Measurements from ENCODE around the gene RB1.

The RB1 gene

DNA sequence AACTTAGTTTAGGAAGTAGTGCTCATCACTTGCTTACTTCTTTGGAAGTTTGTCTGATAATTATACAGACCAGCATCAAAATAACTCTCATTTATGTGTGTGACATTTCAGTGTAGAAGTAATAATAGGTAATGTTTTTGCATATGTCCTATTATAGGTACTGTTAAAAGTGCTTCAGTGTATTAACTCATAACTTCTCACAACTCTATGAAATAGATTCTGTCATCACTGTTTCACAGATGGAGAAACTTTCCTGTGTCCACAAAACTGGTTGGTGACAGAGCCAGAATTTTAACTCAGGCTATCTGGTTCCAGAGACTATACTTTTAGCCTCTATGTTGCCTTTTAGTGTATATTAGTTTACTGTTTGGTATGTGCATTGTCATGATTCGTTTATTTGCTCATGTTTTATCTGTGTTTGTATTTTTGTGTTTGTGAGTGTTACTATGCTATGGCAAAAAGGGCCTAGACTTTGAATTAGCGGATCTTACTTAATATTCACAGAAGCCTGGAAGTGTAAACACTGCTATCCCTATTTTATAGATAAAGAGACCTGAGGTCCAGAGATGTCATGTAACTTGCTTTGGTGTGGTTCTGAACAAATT lies 96.6 kb downstream of the RB1 start:
- Mint-ChIP-seq H3K4me1 (ENCODE audit: low read depth) (peaks cover 65% of the 10 kb centered on the region), H3K36me3 (ENCODE audit: low read depth) (peaks cover 21% of the 10 kb centered on the region), H3K27me3 (no peaks in the 10 kb centered on the region), H3K9me3 (peaks cover 12% of the 10 kb centered on the region), H3K4me3 (no peak overlapping the region), H3K27ac (peak overlapping the region; percentile 65)
- DNase-seq: no peak

GRCh38 chr13:48400850-48401291 lies 97.3 kb downstream of the RB1 start:
- Mint-ChIP-seq H3K27ac (peak overlapping the region; percentile 65), H3K27me3 (no peaks in the 10 kb centered on the region), H3K36me3 (ENCODE audit: low read depth) (peaks cover 14% of the 10 kb centered on the region), H3K4me1 (ENCODE audit: low read depth) (peaks cover 71% of the 10 kb centered on the region), H3K4me3 (peak overlapping the region; percentile 0), H3K9me3 (peaks cover 7% of the 10 kb centered on the region)
- no peak for DNase-seq

GRCh38 chr13:48401480-48401879 lies 97.9 kb downstream of the RB1 start:
- peaks cover 77% of the 10 kb centered on the region for H3K4me1 Mint-ChIP-seq (ENCODE audit: low read depth)
- no peak overlapping the region for H3K4me3 Mint-ChIP-seq
- H3K27ac Mint-ChIP-seq: peak overlapping the region; percentile 29
- no peak for DNase-seq
- H3K27me3 Mint-ChIP-seq: no peaks in the 10 kb centered on the region
- peaks cover 14% of the 10 kb centered on the region for H3K36me3 Mint-ChIP-seq (ENCODE audit: low read depth)
- peaks cover 2% of the 10 kb centered on the region for H3K9me3 Mint-ChIP-seq

DNA sequence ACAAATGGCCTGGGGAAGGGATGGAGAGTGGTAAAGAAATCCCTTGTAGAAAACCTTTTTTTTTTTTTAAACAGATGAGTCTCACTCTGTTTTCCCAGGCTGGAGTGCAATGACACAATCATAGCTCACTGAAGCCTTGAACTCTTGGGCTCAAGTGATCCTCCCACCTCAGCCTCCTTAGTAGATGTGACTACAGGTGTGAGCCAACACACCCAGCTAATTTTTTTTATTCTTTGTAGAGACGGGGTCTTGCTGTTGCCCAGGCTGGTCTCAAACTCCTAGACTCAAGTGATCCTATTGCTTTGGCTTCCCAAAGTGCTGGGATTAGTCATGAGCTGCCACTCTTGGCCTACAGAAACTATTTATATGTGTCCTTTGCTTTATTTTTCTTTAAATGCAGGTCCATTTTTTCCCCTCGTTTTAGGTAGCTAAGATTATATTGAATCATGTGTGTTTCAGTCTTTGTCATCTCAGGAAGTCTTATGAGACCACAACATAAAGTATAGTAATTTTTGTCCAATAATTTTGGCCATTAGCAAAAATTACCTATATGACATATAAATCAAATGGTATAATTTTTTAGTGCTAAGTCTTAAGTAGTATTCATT lies 98.9 kb downstream of the RB1 start:
- Mint-ChIP-seq H3K4me1 (ENCODE audit: low read depth) (peaks cover 81% of the 10 kb centered on the region), H3K27me3 (no peaks in the 10 kb centered on the region), H3K27ac (peak overlapping the region; percentile 91), H3K4me3 (peak overlapping the region; percentile 23), H3K36me3 (ENCODE audit: low read depth) (peaks cover 13% of the 10 kb centered on the region), H3K9me3 (no peaks in the 10 kb centered on the region)
- DNase-seq: no peak

DNA sequence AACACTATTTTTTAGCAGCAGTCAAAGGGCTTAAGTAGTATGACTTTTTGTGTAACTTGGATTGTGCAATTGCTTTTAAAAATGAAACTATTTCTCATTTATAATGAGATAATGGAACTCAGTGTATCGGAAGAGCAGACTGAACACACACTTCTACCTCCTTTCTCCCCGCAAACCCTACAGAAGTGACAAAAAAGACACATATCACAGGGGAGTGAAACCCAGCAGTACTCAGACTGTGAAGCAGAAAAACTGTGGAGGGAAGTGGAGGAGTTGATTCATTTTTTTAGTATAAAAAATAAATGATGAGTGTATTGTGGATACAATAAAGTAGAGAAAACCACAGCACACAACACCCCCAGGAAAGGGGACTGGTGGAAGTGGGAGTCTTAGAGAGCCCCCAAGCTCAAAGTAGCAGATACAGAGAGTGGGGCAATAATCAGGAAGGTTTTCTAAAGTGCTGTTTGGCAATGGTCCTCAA lies 99.6 kb downstream of the RB1 start:
- no peak for DNase-seq
- Mint-ChIP-seq H3K27me3 (no peaks in the 10 kb centered on the region), H3K36me3 (ENCODE audit: low read depth) (peaks cover 14% of the 10 kb centered on the region), H3K27ac (peak overlapping the region; percentile 91), H3K4me3 (peak overlapping the region; percentile 24), H3K9me3 (no peaks in the 10 kb centered on the region), H3K4me1 (ENCODE audit: low read depth) (peaks cover 81% of the 10 kb centered on the region)

DNA sequence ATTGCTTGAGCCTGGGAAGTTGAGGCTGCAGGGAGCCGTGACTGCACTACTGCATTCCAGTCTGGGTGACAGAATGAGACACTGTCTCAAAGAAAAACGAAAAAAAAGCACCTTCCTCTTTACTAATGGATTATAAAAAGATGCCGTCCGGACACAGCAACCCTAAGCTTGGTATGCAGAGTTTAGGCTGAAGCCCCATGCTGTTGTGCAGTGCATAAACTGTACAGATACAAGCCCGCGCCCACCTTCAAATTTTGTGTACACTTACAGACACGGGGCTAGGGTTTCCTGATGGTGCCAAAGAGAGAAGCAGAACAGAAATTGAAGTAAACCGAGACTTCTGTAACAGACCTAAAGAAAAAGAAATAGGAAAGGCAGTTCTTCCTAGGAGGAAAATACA lies 100.4 kb downstream of the RB1 start:
- H3K9me3 Mint-ChIP-seq: no peaks in the 10 kb centered on the region
- peak overlapping the region; percentile 91 for H3K27ac Mint-ChIP-seq
- H3K4me3 Mint-ChIP-seq: peak overlapping the region; percentile 8
- peaks cover 83% of the 10 kb centered on the region for H3K4me1 Mint-ChIP-seq (ENCODE audit: low read depth)
- H3K27me3 Mint-ChIP-seq: no peaks in the 10 kb centered on the region
- DNase-seq: no peak
- peaks cover 14% of the 10 kb centered on the region for H3K36me3 Mint-ChIP-seq (ENCODE audit: low read depth)

GRCh38 chr13:48404952-48405351 lies 101.4 kb downstream of the RB1 start:
- no peak for DNase-seq
- peaks cover 84% of the 10 kb centered on the region for H3K4me1 Mint-ChIP-seq (ENCODE audit: low read depth)
- peaks cover 15% of the 10 kb centered on the region for H3K36me3 Mint-ChIP-seq (ENCODE audit: low read depth)

GRCh38 chr13:48405875-48406274 lies 102.3 kb downstream of the RB1 start:
- no peaks in the 10 kb centered on the region for H3K9me3 Mint-ChIP-seq
- no peak for DNase-seq
- H3K36me3 Mint-ChIP-seq (ENCODE audit: low read depth): peaks cover 19% of the 10 kb centered on the region
- H3K27ac Mint-ChIP-seq: peak overlapping the region; percentile 32
- H3K4me3 Mint-ChIP-seq: no peak overlapping the region
- peaks cover 82% of the 10 kb centered on the region for H3K4me1 Mint-ChIP-seq (ENCODE audit: low read depth)
- no peaks in the 10 kb centered on the region for H3K27me3 Mint-ChIP-seq

More at GRCh38 chr13:48404952-48405351, 101.4 kb downstream of the RB1 start:
- Mint-ChIP-seq H3K4me3 (no peak overlapping the region), H3K27ac (no peak overlapping the region), H3K9me3 (no peaks in the 10 kb centered on the region), H3K27me3 (no peaks in the 10 kb centered on the region)

DNA sequence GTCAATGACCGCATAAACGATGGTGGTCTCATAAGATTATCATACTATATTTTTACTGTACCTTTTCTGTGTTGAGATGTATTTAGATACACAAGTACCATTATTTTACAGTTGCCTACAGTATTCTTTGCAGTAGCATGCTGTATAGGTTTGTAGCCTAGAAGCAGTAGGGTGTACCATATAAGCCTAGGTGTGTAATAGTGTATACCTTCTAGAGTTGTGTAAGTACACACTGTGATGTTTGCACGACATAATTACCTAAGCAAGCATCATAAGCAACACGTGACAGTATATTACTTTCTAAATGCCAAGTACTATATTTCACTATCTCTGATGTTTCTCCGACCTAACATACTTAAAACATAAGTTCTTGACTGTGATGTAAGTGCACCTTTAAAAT lies 106.6 kb downstream of the RB1 start:
- H3K4me1 Mint-ChIP-seq (ENCODE audit: low read depth): peaks cover 74% of the 10 kb centered on the region
- peak overlapping the region; percentile 83 for H3K27ac Mint-ChIP-seq
- DNase-seq: no peak
- H3K36me3 Mint-ChIP-seq (ENCODE audit: low read depth): peaks cover 29% of the 10 kb centered on the region
- no peaks in the 10 kb centered on the region for H3K9me3 Mint-ChIP-seq
- peak overlapping the region; percentile 74 for H3K4me3 Mint-ChIP-seq
- H3K27me3 Mint-ChIP-seq: no peaks in the 10 kb centered on the region

DNA sequence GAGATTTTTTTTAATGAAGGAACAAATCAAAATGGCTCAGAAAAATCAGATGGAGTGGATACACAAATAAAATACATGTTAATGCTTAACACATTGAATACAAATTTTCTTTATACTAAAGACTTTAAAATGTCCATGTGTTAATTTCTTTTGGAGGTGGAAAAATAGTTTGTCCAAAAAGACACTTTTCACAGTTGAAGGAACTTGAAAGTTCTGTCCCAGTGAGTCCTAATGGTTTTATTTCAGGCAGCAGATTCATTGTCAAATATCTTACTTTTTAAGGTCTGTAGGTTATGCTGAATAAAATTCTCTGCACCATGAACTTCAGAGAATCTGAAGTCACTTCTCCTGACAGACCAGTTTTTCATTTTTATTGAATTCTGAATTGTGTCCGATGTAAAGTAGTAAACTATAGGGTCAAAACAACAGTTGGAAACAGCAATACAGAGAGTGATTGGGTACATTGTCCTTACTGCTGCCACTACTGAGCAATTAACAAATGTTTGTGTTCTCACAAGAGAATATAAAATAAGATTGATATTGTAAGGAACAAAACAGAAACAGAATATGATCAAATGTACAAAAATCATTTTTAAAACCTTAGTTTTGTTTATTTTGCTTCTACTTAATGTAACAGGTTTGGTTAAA lies 107.7 kb downstream of the RB1 start:
- peak overlapping the region; percentile 90 for H3K4me3 Mint-ChIP-seq
- no peaks in the 10 kb centered on the region for H3K9me3 Mint-ChIP-seq
- H3K36me3 Mint-ChIP-seq (ENCODE audit: low read depth): peaks cover 38% of the 10 kb centered on the region
- H3K4me1 Mint-ChIP-seq (ENCODE audit: low read depth): peaks cover 67% of the 10 kb centered on the region
- H3K27ac Mint-ChIP-seq: peak overlapping the region; percentile 97
- H3K27me3 Mint-ChIP-seq: no peaks in the 10 kb centered on the region
- DNase-seq: no peak

DNA sequence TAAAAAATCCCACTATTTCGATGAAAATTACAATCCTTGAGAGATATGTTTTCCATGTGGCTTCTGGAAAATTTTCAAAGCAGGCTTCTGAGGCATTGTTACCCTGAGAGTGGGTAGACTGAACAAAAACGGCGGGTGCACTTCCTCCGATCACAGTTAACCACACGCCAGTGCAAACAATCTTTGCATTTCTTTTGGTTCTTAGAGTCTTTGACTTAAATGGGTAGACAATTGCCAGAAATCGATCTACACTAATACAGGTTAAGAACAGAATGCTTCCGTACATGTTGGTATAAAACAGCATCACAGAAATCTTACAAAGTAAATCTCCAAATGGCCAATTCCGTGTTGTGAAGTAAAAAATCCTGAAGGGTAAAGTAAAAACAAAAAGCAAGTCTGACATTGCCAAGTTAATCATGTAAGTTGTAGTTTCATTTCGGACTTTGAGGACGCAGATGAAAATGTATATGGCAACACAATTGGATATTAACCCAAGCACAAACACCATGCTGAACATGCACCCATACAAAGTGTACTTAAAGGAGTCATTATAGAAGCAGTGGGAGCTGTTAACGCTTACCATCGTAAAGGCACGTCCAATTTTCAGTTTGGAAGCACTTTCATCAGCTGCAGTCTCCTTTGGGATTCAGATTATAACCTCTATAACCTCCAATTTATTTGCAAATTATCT lies 108.4 kb downstream of the RB1 start:
- Mint-ChIP-seq H3K4me3 (peak overlapping the region; percentile 90), H3K4me1 (ENCODE audit: low read depth) (peaks cover 63% of the 10 kb centered on the region)

GRCh38 chr13:48412881-48413351 lies 109.4 kb downstream of the RB1 start, which contains the start of gene LPAR6:
Gene LPAR6, minus strand, starts transcription at chr13:48413113. Its CDS starts 690 bp downstream, at chr13:48412423.
- Mint-ChIP-seq H3K9me3 (no peaks in the 10 kb centered on the region), H3K27me3 (no peaks in the 10 kb centered on the region), H3K4me1 (ENCODE audit: low read depth) (peaks cover 55% of the 10 kb centered on the region), H3K27ac (peak within 1 kb of the TSS; percentile 97), H3K36me3 (ENCODE audit: low read depth) (peaks cover 42% of the 10 kb centered on the region), H3K4me3 (peak within 1 kb of the TSS; percentile 90)
- no peak for DNase-seq

More for the DNA sequence above, 108.4 kb downstream of the RB1 start:
- H3K27me3 Mint-ChIP-seq: no peaks in the 10 kb centered on the region
- no peaks in the 10 kb centered on the region for H3K9me3 Mint-ChIP-seq
- peak overlapping the region; percentile 97 for H3K27ac Mint-ChIP-seq
- peaks cover 39% of the 10 kb centered on the region for H3K36me3 Mint-ChIP-seq (ENCODE audit: low read depth)
- no peak for DNase-seq

GRCh38 chr13:48414501-48414900 lies 111.0 kb downstream of the RB1 start:
- H3K27ac Mint-ChIP-seq: no peak overlapping the region
- H3K27me3 Mint-ChIP-seq: no peaks in the 10 kb centered on the region
- peaks cover 44% of the 10 kb centered on the region for H3K36me3 Mint-ChIP-seq (ENCODE audit: low read depth)
- DNase-seq: no peak
- H3K4me3 Mint-ChIP-seq: no peak overlapping the region
- peaks cover 6% of the 10 kb centered on the region for H3K9me3 Mint-ChIP-seq
- peaks cover 43% of the 10 kb centered on the region for H3K4me1 Mint-ChIP-seq (ENCODE audit: low read depth)

DNA sequence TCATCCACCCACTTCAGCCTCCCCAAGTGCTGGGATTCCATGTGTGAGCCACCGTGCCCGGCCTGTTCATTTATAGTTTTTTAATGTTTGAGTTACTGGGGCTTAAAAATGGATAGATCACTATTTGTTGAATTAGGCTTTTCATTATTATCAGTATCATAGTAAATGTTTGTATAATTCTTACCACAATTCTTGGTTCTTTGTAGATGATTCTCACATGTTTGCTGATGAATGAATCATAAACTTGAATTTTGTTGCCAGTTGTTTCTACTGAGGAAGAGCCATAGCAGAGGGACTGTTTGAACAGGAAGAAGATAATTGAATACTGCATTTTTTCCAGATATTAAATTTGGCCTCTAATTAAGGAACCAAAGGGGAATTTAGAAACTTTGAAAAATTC lies 112.0 kb downstream of the RB1 start:
- Mint-ChIP-seq H3K4me1 (ENCODE audit: low read depth) (peaks cover 34% of the 10 kb centered on the region), H3K9me3 (peaks cover 16% of the 10 kb centered on the region), H3K4me3 (no peak overlapping the region), H3K36me3 (ENCODE audit: low read depth) (peaks cover 41% of the 10 kb centered on the region), H3K27ac (no peak overlapping the region), H3K27me3 (no peaks in the 10 kb centered on the region)
- no peak for DNase-seq

Measured in activated T-cell treated with anti-CD3 and anti-CD28 coated beads, Interleukin-2, amount 50 U/mL, for 24 hours (primary cell).